ENCODE measurements around the gene ST8SIA4. TPM values are rescaled to one million over a fixed set of nuclear protein-coding genes. Genes with fewer than 3 reads are reported as not detected.

ST8SIA4 gene
- total and polyA plus RNA-seq, 4 donors: 0.35 to 4.1 (median 1.6) TPM

DNA sequence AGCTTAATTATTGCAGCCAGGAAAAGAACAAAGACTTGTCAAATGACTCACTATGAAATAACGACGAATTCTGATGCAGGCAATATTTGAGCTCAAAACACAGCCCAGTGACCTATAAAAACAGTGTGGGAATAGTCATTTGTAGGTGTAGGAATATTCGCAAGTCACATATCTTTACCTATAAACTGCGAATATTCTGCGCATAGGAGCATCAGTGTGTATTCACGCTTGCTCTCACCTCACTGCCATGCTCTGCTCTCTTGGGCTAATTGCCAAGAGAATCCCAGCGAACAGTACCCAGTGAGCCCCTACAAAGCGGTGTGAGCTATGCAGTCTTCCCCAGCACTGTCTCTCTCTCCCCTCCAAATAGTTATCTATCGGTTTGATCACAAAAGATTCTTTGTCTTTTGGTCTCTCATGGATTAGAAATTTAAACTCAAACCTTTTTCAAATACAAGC is 74.2 kb downstream of the ST8SIA4 start (continued):
- TF ChIP-seq, protein P1, sequence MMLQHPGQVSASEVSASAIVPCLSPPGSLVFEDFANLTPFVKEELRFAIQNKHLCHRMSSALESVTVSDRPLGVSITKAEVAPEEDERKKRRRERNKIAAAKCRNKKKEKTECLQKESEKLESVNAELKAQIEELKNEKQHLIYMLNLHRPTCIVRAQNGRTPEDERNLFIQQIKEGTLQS (IDR thresholded peaks at IDR 0.05): no peak
- TF ChIP-seq FOXA2 (IDR thresholded peaks at IDR 0.05): no peak

DNA sequence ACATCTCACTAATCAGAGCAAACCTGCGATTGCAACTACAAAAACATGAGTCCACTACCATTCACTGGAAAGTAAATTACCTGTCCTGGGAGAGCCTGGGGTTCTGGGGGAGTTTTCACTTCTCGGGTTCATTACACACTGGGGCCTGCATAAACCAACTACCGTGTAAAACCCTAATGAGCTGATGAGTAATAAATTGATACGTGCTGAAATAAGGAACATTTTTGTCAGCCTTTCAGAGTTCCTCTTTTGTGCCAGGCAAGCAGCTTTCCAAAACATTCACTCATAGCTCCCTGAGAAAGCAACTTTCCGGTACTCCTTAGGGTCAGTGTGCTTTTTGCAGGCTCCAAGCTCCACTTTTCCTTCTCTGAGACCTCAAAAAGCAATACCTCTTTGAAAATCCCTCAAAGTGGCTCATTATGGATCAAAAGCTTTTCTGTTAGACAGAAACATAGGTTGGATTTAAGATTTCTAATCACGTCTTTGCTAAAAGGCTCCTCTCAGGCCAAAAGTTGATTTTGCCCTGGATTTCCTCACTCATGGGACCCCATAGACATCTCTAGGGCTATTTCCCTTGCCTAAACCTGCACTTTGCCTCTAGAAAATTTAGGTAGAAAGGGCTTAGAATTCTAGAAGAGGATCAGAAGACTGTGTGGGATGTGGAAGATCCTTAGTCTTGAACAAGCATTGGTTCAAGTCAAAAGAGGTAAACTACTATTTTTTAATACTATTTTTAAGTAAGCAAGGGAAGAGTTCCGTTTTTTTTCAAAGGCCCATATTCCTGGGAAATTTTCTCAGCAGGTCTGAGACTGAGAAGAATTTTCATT is 74.8 kb downstream of the ST8SIA4 start:
- Histone ChIP-seq H3K4me3 (ENCODE audit: low read depth in 1 of 3, low read length in 3 of 3) (no peak overlapping the region), H3K9ac (ENCODE audit: low read depth in 1 of 2, low read length in 2 of 2) (no peak overlapping the region), H3K9me3 (ENCODE audit: control insufficient read depth in 4 of 4, low read length in 3 of 4) (no peaks in the 10 kb centered on the region), H3K4me1 (ENCODE audit: control insufficient read depth in 4 of 4, insufficient read depth in 4 of 4, low read length in 3 of 4) (no peaks in the 10 kb centered on the region), H3K27ac (ENCODE audit: low read depth in 1 of 2, low read length in 2 of 2) (peak overlapping the region in 1 of 2 donors; percentile 35), H3K36me3 (ENCODE audit: control insufficient read depth in 4 of 4, insufficient read depth in 3 of 4, low read depth in 1 of 4, low read length in 3 of 4) (peaks cover 0 to 2% (median 0%) of the 10 kb centered on the region in 4 donors), H3K27me3 (ENCODE audit: control insufficient read depth in 4 of 4, insufficient read depth in 4 of 4, low read length in 3 of 4) (no peaks in the 10 kb centered on the region)
- TF ChIP-seq TAF1 (conservative IDR thresholded peaks at IDR 0.05): no peak
- no peak for TF ChIP-seq YY1 (IDR thresholded peaks at IDR 0.05)
- no peak for TF ChIP-seq HNF4G (IDR thresholded peaks at IDR 0.05)
- TF ChIP-seq HNF4A (conservative IDR thresholded peaks at IDR 0.05): no peak
- TF ChIP-seq JUND (IDR thresholded peaks at IDR 0.05): no peak
- TF ChIP-seq, protein P2, sequence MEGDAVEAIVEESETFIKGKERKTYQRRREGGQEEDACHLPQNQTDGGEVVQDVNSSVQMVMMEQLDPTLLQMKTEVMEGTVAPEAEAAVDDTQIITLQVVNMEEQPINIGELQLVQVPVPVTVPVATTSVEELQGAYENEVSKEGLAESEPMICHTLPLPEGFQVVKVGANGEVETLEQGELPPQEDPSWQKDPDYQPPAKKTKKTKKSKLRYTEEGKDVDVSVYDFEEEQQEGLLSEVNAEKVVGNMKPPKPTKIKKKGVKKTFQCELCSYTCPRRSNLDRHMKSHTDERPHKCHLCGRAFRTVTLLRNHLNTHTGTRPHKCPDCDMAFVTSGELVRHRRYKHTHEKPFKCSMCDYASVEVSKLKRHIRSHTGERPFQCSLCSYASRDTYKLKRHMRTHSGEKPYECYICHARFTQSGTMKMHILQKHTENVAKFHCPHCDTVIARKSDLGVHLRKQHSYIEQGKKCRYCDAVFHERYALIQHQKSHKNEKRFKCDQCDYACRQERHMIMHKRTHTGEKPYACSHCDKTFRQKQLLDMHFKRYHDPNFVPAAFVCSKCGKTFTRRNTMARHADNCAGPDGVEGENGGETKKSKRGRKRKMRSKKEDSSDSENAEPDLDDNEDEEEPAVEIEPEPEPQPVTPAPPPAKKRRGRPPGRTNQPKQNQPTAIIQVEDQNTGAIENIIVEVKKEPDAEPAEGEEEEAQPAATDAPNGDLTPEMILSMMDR (IDR thresholded peaks at IDR 0.05; ENCODE audit: low read depth, low read length, missing input control): no peak
- TF ChIP-seq GABPA (IDR thresholded peaks at IDR 0.05 in 1 of 2, conservative IDR thresholded peaks at IDR 0.05 in 1 of 2): no peak
- no peak for TF ChIP-seq FOXA2 (IDR thresholded peaks at IDR 0.05)
- no peak for TF ChIP-seq NR2F2 (IDR thresholded peaks at IDR 0.05)
- TF ChIP-seq RXRA (IDR thresholded peaks at IDR 0.05): no peak
- TF ChIP-seq, protein P3, sequence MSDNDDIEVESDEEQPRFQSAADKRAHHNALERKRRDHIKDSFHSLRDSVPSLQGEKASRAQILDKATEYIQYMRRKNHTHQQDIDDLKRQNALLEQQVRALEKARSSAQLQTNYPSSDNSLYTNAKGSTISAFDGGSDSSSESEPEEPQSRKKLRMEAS (IDR thresholded peaks at IDR 0.05): no peak
- TF ChIP-seq RAD21 (IDR thresholded peaks at IDR 0.05): no peak
- TF ChIP-seq, protein P4, sequence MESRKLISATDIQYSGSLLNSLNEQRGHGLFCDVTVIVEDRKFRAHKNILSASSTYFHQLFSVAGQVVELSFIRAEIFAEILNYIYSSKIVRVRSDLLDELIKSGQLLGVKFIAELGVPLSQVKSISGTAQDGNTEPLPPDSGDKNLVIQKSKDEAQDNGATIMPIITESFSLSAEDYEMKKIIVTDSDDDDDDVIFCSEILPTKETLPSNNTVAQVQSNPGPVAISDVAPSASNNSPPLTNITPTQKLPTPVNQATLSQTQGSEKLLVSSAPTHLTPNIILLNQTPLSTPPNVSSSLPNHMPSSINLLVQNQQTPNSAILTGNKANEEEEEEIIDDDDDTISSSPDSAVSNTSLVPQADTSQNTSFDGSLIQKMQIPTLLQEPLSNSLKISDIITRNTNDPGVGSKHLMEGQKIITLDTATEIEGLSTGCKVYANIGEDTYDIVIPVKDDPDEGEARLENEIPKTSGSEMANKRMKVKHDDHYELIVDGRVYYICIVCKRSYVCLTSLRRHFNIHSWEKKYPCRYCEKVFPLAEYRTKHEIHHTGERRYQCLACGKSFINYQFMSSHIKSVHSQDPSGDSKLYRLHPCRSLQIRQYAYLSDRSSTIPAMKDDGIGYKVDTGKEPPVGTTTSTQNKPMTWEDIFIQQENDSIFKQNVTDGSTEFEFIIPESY (IDR thresholded peaks at IDR 0.05): no peak
- TF ChIP-seq, protein P1 (IDR thresholded peaks at IDR 0.05): no peak
- no peak for TF ChIP-seq FOXA1 (IDR thresholded peaks at IDR 0.05)
- DNase-seq (ENCODE audit: low spot score): no peak
- WGBS: 60% methylated on average over 7 of the region's 7 CpGs

DNA sequence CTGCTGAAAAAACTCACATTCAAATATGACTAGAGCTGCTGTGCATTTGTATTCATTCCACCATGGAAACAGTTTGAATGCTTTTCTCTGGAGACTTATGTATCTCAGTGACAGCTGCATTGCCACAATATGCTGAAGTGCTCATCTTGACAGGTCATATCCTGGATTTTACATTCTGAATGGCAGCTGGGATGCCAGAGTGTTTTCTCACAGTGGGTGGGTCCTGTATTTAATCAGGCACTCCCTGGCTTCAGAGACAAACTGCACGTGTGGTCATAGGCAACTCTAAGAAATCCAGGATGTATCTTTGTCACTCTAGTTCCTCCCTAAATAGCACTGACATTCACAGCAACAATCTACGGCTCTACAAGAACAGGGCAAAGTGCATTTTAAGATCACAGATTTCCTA is 75.6 kb downstream of the ST8SIA4 start:
- WGBS: 24% methylated on average over 2 of the region's 2 CpGs
- no peak overlapping the region for H3K27ac ChIP-seq (ENCODE audit: low read depth in 1 of 2, low read length in 2 of 2)

More for the DNA sequence above, 75.6 kb downstream of the ST8SIA4 start:
- no peak for TF ChIP-seq TAF1 (conservative IDR thresholded peaks at IDR 0.05)
- TF ChIP-seq FOXA1 (IDR thresholded peaks at IDR 0.05): no peak
- no peak for TF ChIP-seq FOXA2 (IDR thresholded peaks at IDR 0.05)
- TF ChIP-seq NR2F2 (IDR thresholded peaks at IDR 0.05): no peak
- TF ChIP-seq GABPA (IDR thresholded peaks at IDR 0.05 in 1 of 2, conservative IDR thresholded peaks at IDR 0.05 in 1 of 2): no peak
- no peaks in the 10 kb centered on the region for H3K9me3 ChIP-seq (ENCODE audit: control insufficient read depth in 4 of 4, low read length in 3 of 4)
- no peaks in the 10 kb centered on the region for H3K4me1 ChIP-seq (ENCODE audit: control insufficient read depth in 4 of 4, insufficient read depth in 4 of 4, low read length in 3 of 4)
- H3K27me3 ChIP-seq (ENCODE audit: control insufficient read depth in 4 of 4, insufficient read depth in 4 of 4, low read length in 3 of 4): no peaks in the 10 kb centered on the region
- no peak overlapping the region for H3K4me3 ChIP-seq (ENCODE audit: low read depth in 1 of 3, low read length in 3 of 3)
- H3K9ac ChIP-seq (ENCODE audit: low read depth in 1 of 2, low read length in 2 of 2): no peak overlapping the region
- DNase-seq (ENCODE audit: low spot score): no peak
- no peaks in the 10 kb centered on the region for H3K36me3 ChIP-seq (ENCODE audit: control insufficient read depth in 4 of 4, insufficient read depth in 3 of 4, low read depth in 1 of 4, low read length in 3 of 4)

Measured in liver (tissue), 9 donors.